ENCODE results near the gene KNSTRN. TPM values are rescaled to one million over a fixed set of nuclear protein-coding genes. Genes with fewer than 3 reads are reported as not detected.

The KNSTRN gene
- total RNA-seq, 1 donor from 2014 or later, result 18.1 TPM

DNA sequence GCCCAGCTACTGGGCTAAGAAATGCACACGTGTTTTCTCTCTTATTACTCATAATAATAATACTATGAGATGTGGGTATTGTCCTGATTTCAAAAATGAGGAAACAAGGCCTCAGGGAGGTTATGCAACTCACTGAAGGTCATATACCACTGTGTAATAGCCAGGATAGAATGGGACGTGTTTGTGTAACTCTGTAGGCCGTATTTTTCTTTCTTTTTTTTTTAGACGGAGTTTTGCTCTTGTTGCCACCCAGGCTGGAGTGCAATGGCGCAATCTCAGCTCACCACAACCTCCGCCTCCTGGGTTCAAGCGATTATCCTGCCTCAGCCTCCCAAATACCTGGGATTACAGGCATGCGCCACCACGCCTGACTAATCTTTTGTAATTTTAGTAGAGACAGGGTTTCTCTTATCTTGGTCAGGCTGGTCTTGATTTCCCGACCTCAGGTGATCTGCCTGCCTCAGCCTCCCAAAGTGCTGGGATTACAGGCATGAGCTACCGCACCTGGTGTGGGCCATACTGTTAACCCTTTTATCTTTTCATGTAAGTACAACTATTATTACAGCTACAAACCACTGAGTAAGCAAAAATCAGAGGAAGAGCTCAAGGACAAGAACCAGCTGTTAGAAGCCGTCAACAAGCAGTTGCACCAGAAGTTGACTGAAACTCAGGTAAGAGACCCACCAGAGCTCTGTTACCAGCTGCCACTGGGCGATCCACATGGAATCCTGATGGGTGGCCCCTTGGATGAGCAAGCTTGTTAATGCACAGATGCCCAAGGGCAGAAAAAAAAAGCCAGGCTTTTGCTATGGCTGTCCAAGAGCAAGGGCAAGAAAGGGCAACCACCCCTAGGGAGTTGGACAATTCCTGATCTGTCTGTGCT lies 6.7 kb downstream of the KNSTRN start:
- intact Hi-C loops (cut with DNase I), result no loop called here
- ATAC-seq, result peak; percentile 86
- DNase-seq, result peak; percentile 72
- H3K27ac ChIP-seq, result peak overlapping the region; percentile 76
- H3K4me1 ChIP-seq, result peaks cover 15% of the 10 kb centered on the region
- H3K9me3 ChIP-seq, result no peaks in the 10 kb centered on the region
- no peak overlapping the region for H3K4me3 ChIP-seq
- H3K36me3 ChIP-seq, result peaks cover 44% of the 10 kb centered on the region
- no peaks in the 10 kb centered on the region for H3K27me3 ChIP-seq
- TF ChIP-seq CTCF (IDR thresholded peaks at IDR 0.05), result no peak

- TF ChIP-seq CTCF (IDR thresholded peaks at IDR 0.05), result no peak
- intact Hi-C loops (cut with DNase I), result no loop called here
- peaks cover 44% of the 10 kb centered on the region for H3K36me3 ChIP-seq
- H3K27ac ChIP-seq, result peak overlapping the region; percentile 76
- DNase-seq (no peak), ATAC-seq (peak; percentile 59)
- peaks cover 15% of the 10 kb centered on the region for H3K4me1 ChIP-seq
- no peak overlapping the region for H3K4me3 ChIP-seq
- no peaks in the 10 kb centered on the region for H3K27me3 ChIP-seq
- H3K9me3 ChIP-seq, result no peaks in the 10 kb centered on the region
These were observed 7.5 kb downstream of the KNSTRN start for GRCh38 chr15:40389824-40390595.

- H3K36me3 ChIP-seq, result peaks cover 24% of the 10 kb centered on the region
- ATAC-seq (no peak), DNase-seq (no peak)
- TF ChIP-seq CTCF (IDR thresholded peaks at IDR 0.05), result no peak
- no peak overlapping the region for H3K4me3 ChIP-seq
- H3K27me3 ChIP-seq, result no peaks in the 10 kb centered on the region
- intact Hi-C loops (cut with DNase I), result no loop called here
- peaks cover 17% of the 10 kb centered on the region for H3K4me1 ChIP-seq
- no peaks in the 10 kb centered on the region for H3K9me3 ChIP-seq
- no peak overlapping the region for H3K27ac ChIP-seq
These were observed 10.7 kb downstream of the KNSTRN start for GRCh38 chr15:40392986-40393948.

DNA sequence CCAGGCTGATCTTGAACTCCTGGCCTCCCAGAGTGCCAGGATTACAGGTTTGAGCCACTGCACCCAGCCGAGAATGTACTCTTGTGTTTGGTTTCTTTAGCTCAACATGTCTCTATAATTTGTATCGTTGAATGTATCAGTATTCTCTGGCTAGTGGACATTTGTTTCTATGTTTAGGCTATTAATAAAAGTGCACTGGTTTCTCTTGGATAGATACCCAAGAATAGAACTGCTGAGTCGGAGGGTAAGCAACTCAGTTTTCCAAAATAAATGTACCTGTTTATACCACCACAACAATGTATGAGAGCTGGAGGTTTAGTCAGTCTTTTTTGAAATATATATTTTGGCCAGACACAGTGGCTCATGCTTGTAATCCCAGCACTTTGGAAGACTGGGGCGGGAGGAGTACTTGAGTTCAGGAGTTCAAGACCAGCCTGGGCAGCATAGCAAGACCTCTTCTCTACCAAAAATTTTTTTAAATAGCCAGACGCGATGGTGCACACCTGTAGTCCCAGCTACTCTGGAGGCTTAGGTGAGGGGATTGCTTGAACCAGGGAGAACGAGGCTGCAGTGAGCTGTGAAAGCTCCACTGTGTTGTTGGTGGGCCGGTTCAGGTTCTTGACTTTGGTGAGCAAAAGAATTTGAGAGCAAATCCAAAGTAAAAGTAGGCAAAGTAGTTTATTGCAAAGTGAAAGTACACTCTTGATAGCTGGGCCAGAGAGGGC lies 15.3 kb downstream of the KNSTRN start:
- no peak for ATAC-seq
- Histone ChIP-seq H3K27ac (peak overlapping the region; percentile 3), H3K27me3 (no peaks in the 10 kb centered on the region), H3K4me3 (no peak overlapping the region), H3K36me3 (peaks cover 13% of the 10 kb centered on the region), H3K4me1 (peaks cover 9% of the 10 kb centered on the region), H3K9me3 (no peaks in the 10 kb centered on the region)
- DNase-seq, result no peak
- TF ChIP-seq CTCF (IDR thresholded peaks at IDR 0.05), result no peak
- intact Hi-C loops (cut with DNase I), result no loop called here
